Transverse colon (tissue), 4 donors: ENCODE measurements around the gene MTHFD1. TPM values are rescaled to one million over a fixed set of nuclear protein-coding genes. Genes with fewer than 3 reads are reported as not detected.

Experiments
- DNase-seq: peaks from one replicate; pipeline ENCODE4 v3.0.0-alpha.2; 2019
- H3K27ac ChIP-seq, 4 donors: fragments of 200-600 bp; sonication (generic); 2 replicates each; pipeline ENCODE4 v1.5.1; 2016 to 2018; ENCODE audit warnings: inconsistent platforms in 4 of 4
- H3K27me3 ChIP-seq: fragments of 200-600 bp; sonication (generic); 2 replicates; pipeline ENCODE4 v1.5.1; 2017; ENCODE audit warnings: inconsistent platforms
- H3K36me3 ChIP-seq, 4 donors: fragments of 200-600 bp; sonication (generic); 2 replicates each; pipeline ENCODE4 v1.5.1; 2017 to 2019; ENCODE audit warnings: inconsistent platforms in 4 of 4
- H3K4me1 ChIP-seq, 4 donors: fragments of 200-600 bp; sonication (generic); 2 replicates each; pipeline ENCODE4 v1.5.1; 2017 to 2020; ENCODE audit warnings: inconsistent platforms in 4 of 4
- H3K4me3 ChIP-seq, 4 donors: fragments of 200-600 bp; sonication (generic); 1 replicate in 1 of 4; 2 replicates in 3 of 4; pipeline versions ENCODE4 v1.5.1 to v1.6.1; 2017 to 2019; ENCODE audit warnings: inconsistent platforms in 4 of 4
- H3K9me3 ChIP-seq, 2 donors: fragments of 200-600 bp; sonication (generic); 2 replicates each; pipeline ENCODE4 v1.5.1; 2017 to 2019; ENCODE audit warnings: inconsistent platforms in 2 of 2
- EP300 ChIP-seq: sonication (generic); formaldehyde crosslinking; IDR thresholded peaks from one replicate; pipeline ENCODE4 v1.6.1; 2017; ENCODE audit warnings: antibody characterized with exemption, low read depth
- POLR2A ChIP-seq: fragments of 450-650 bp; IDR thresholded peaks from one replicate; pipeline ENCODE4 v1.6.1; 2016; ENCODE audit warnings: antibody characterized with exemption, mild to moderate bottlenecking, moderate library complexity
- POLR2AphosphoS5 ChIP-seq, 3 donors: sonication (generic); formaldehyde crosslinking; IDR thresholded peaks; one replicate each; pipeline ENCODE4 v1.6.1; 2016; ENCODE audit warnings: antibody characterized with exemption in 3 of 3
- WGBS, 2 donors: methylation state at CpG; one replicate each; pipeline ENCODE4 v1.1.5; 2018; ENCODE audit warnings: low coverage in 1 of 2; 5-methylcytosine and 5-hydroxymethylcytosine counted together
- in situ Hi-C, 4 donors: fragments of 200-750 bp; cut with MboI; loops; one replicate each; pipeline versions ENCODE4 v1.15.0 to v1.15.1; 2017; ENCODE audit warnings: low sequenced_read_pairs in 3 of 4, low pct_ligation_motif_present in 1 of 4, low pct_unique_long_range_greater_than_20kb in 1 of 4
- intact Hi-C: fragments of 100-400 bp; cut with DNase I; formaldehyde crosslinking; loops from one replicate; pipeline ENCODE4 v1.15.1; 2023; ENCODE audit warnings: low total_unique reads
- total RNA-seq, 4 donors: library from RNA; depleted of rRNA; stranded (reverse); fragments of >200 nt; gene quantifications; one replicate each; pipeline ENCODE4 v1.1.0, GENCODE V29; 2016
- TF ChIP-seq, protein P1 (sequence below), 5 experiments: fragments of 200-600 bp in 3 of 5; fragments of 450-650 bp in 2 of 5; sonication (generic) in 3 of 5; IDR thresholded peaks; 1 replicate in 2 of 5; 2 replicates in 3 of 5; pipeline ENCODE4 v1.5.1; 2016 to 2017; ENCODE audit warnings: antibody characterized with exemption in 5 of 5, inconsistent platforms in 3 of 5, mild to moderate bottlenecking in 2 of 5, moderate library complexity in 1 of 5

Gene MTHFD1
- total RNA-seq, 4 donors from 2014 or later: 20.5 to 92.0 (median 37.7) TPM

GRCh38 chr14:64416348-64416932 lies 28.3 kb downstream of the MTHFD1 start:
- intact Hi-C loops (no loop called here), in situ Hi-C loops (no loop called here)
- Histone ChIP-seq H3K9me3 (no peaks in the 10 kb centered on the region), H3K4me3 (no peak overlapping the region), H3K36me3 (peaks cover 0 to 24% (median 11%) of the 10 kb centered on the region in 4 donors), H3K4me1 (no peaks in the 10 kb centered on the region), H3K27me3 (no peaks in the 10 kb centered on the region), H3K27ac (no peak overlapping the region)
- no peak for DNase-seq
- 59 to 64% methylated on average over 3 of the region's 3 CpGs for WGBS, 2 donors
- TF ChIP-seq POLR2AphosphoS5 (IDR thresholded peaks at IDR 0.05) (no peak), POLR2A (no peak), EP300 (no peak)
- TF ChIP-seq, protein P1, sequence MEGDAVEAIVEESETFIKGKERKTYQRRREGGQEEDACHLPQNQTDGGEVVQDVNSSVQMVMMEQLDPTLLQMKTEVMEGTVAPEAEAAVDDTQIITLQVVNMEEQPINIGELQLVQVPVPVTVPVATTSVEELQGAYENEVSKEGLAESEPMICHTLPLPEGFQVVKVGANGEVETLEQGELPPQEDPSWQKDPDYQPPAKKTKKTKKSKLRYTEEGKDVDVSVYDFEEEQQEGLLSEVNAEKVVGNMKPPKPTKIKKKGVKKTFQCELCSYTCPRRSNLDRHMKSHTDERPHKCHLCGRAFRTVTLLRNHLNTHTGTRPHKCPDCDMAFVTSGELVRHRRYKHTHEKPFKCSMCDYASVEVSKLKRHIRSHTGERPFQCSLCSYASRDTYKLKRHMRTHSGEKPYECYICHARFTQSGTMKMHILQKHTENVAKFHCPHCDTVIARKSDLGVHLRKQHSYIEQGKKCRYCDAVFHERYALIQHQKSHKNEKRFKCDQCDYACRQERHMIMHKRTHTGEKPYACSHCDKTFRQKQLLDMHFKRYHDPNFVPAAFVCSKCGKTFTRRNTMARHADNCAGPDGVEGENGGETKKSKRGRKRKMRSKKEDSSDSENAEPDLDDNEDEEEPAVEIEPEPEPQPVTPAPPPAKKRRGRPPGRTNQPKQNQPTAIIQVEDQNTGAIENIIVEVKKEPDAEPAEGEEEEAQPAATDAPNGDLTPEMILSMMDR (IDR thresholded peaks at IDR 0.05): no peak

GRCh38 chr14:64417055-64417770 lies 29.1 kb downstream of the MTHFD1 start:
- H3K27ac ChIP-seq: no peak overlapping the region
- 87 to 93% methylated on average over 4 to 5 of the region's 5 CpGs for WGBS, 2 donors
- no peak for DNase-seq
- no peaks in the 10 kb centered on the region for H3K4me1 ChIP-seq
- peaks cover 0 to 24% (median 11%) of the 10 kb centered on the region in 4 donors for H3K36me3 ChIP-seq
- in situ Hi-C loops (no loop called here), intact Hi-C loops (no loop called here)
- no peak overlapping the region for H3K4me3 ChIP-seq
- no peaks in the 10 kb centered on the region for H3K27me3 ChIP-seq
- TF ChIP-seq POLR2A (no peak), EP300 (no peak), POLR2AphosphoS5 (IDR thresholded peaks at IDR 0.05) (no peak)
- TF ChIP-seq, protein P1 (IDR thresholded peaks at IDR 0.05): no peak
- no peaks in the 10 kb centered on the region for H3K9me3 ChIP-seq

DNA sequence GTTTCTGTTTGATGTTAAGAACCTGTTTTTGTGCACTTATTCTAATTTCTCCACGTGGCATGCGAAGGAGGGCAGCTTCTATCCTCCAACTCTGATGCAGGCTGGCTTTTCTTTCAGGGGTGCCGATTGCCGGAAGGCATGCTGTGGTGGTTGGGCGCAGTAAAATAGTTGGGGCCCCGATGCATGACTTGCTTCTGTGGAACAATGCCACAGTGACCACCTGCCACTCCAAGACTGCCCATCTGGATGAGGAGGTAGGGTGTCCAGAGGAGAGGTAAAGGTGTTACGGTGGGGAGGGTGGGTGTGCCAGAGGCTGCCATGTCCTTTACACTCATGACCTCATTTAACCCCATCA lies 29.6 kb downstream of the MTHFD1 start:
- 96 to 100% methylated on average over 2 to 7 of the region's 7 CpGs for WGBS, 2 donors
- H3K36me3 ChIP-seq: peaks cover 0 to 24% (median 11%) of the 10 kb centered on the region in 4 donors
- intact Hi-C loops: no loop called here
- no peak overlapping the region for H3K27ac ChIP-seq
- no peaks in the 10 kb centered on the region for H3K9me3 ChIP-seq
- no peak for DNase-seq
- no peak overlapping the region for H3K4me3 ChIP-seq
- TF ChIP-seq, protein P1 (IDR thresholded peaks at IDR 0.05): no peak
- TF ChIP-seq POLR2A (no peak), EP300 (no peak), POLR2AphosphoS5 (IDR thresholded peaks at IDR 0.05) (no peak)
- in situ Hi-C loops: no loop called here
- H3K4me1 ChIP-seq: no peaks in the 10 kb centered on the region
- H3K27me3 ChIP-seq: no peaks in the 10 kb centered on the region

- in situ Hi-C loops (no loop called here), intact Hi-C loops (no loop called here)
- Histone ChIP-seq H3K4me3 (no peak overlapping the region), H3K9me3 (no peaks in the 10 kb centered on the region), H3K27ac (no peak overlapping the region), H3K36me3 (peaks cover 0 to 21% (median 8%) of the 10 kb centered on the region in 4 donors), H3K27me3 (no peaks in the 10 kb centered on the region), H3K4me1 (no peaks in the 10 kb centered on the region)
- TF ChIP-seq, protein P1 (IDR thresholded peaks at IDR 0.05): no peak
- TF ChIP-seq POLR2A (no peak), POLR2AphosphoS5 (IDR thresholded peaks at IDR 0.05) (no peak), EP300 (no peak)
- 87% methylated on average over 7 of the region's 7 CpGs; no CpG with 5 or more reads in 1 of the 2 donors for whole genome bisulfite sequencing, 2 donors
- no peak for DNase-seq
These were observed 30.9 kb downstream of the MTHFD1 start for GRCh38 chr14:64419003-64419402.
